ENCODE results near the gene PRKACA. TPM values are rescaled to one million over a fixed set of nuclear protein-coding genes. Genes with fewer than 3 reads are reported as not detected.
A peak's percentile ranks its signal among the peaks of the same experiment; 100 is the strongest.

The PRKACA gene
- total RNA-seq, 1 donor from 2014 or later: 88.1 TPM

- no peak for DNase-seq (ENCODE audit: extremely low spot score, unreplicated experiment)
- Mint-ChIP-seq H3K4me3 (peak overlapping the region; percentile 70), H3K27me3 (no peaks in the 10 kb centered on the region), H3K4me1 (ENCODE audit: unreplicated experiment) (peaks cover 12% of the 10 kb centered on the region), H3K27ac (peak overlapping the region; percentile 72), H3K9me3 (no peaks in the 10 kb centered on the region), H3K36me3 (peaks cover 20% of the 10 kb centered on the region)
- TF ChIP-seq CTCF (conservative IDR thresholded peaks at IDR 0.05): no peak
Observed at GRCh38 chr19:14093117-14093823, 24.3 kb downstream of the PRKACA start.

GRCh38 chr19:14091813-14092462, 25.6 kb downstream of the PRKACA start:
- no peaks in the 10 kb centered on the region for H3K27me3 Mint-ChIP-seq
- H3K27ac Mint-ChIP-seq: peak overlapping the region; percentile 92
- H3K4me3 Mint-ChIP-seq: peak overlapping the region; percentile 100
- no peaks in the 10 kb centered on the region for H3K9me3 Mint-ChIP-seq
- H3K36me3 Mint-ChIP-seq: peaks cover 20% of the 10 kb centered on the region
- TF ChIP-seq CTCF (conservative IDR thresholded peaks at IDR 0.05): no peak
- H3K4me1 Mint-ChIP-seq (ENCODE audit: unreplicated experiment): peaks cover 12% of the 10 kb centered on the region
- no peak for DNase-seq (ENCODE audit: extremely low spot score, unreplicated experiment)

GRCh38 chr19:14091081-14091812, 26.3 kb downstream of the PRKACA start:
- Mint-ChIP-seq H3K4me3 (peak overlapping the region; percentile 100), H3K36me3 (peaks cover 16% of the 10 kb centered on the region), H3K27me3 (no peaks in the 10 kb centered on the region), H3K9me3 (no peaks in the 10 kb centered on the region), H3K4me1 (ENCODE audit: unreplicated experiment) (peaks cover 12% of the 10 kb centered on the region), H3K27ac (peak overlapping the region; percentile 92)
- no peak for DNase-seq (ENCODE audit: extremely low spot score, unreplicated experiment)
- TF ChIP-seq CTCF (conservative IDR thresholded peaks at IDR 0.05): peak; percentile 57

- Mint-ChIP-seq H3K27ac (peak within 1 kb of the TSS; percentile 92), H3K4me3 (peak within 1 kb of the TSS; percentile 100), H3K27me3 (no peaks in the 10 kb centered on the region)
Observed at GRCh38 chr19:14090509-14091080, 27.0 kb downstream of the PRKACA start, which contains the start of gene SAMD1. TSS of gene SAMD1 (minus strand) at chr19:14090751.

More at GRCh38 chr19:14090509-14091080, 27.0 kb downstream of the PRKACA start, which contains the start of gene SAMD1:
- peak; percentile 86 for DNase-seq (ENCODE audit: extremely low spot score, unreplicated experiment)
- peaks cover 16% of the 10 kb centered on the region for H3K36me3 Mint-ChIP-seq
- no peaks in the 10 kb centered on the region for H3K9me3 Mint-ChIP-seq
- H3K4me1 Mint-ChIP-seq (ENCODE audit: unreplicated experiment): peaks cover 12% of the 10 kb centered on the region
- TF ChIP-seq CTCF (conservative IDR thresholded peaks at IDR 0.05): no peak
